Karpas-422 (cell line): ENCODE results near the gene EVPL. TPM values are rescaled to one million over a fixed set of nuclear protein-coding genes. Genes with fewer than 3 reads are reported as not detected.
"Not testable (repeated sequence)": the region's sequence is repeated elsewhere in the genome, so short reads cannot be mapped to it uniquely, and the experiment has no call there.

Experiments
- DNase-seq: peaks from one replicate; pipeline ENCODE4 v3.0.0-alpha.2; 2015
- H2AFZ ChIP-seq: fragments of 200-600 bp; sonication (generic); 2 replicates; pipeline ENCODE4 v1.6.1; 2014; ENCODE audit warnings: antibody characterized with exemption, low read length, mixed read lengths
- H3K27ac ChIP-seq: fragments of 200-600 bp; sonication (generic); 2 replicates; pipeline ENCODE4 v1.5.1; 2014; ENCODE audit warnings: mild to moderate bottlenecking, low read length, moderate library complexity
- H3K27me3 ChIP-seq: fragments of 200-600 bp; sonication (generic); 2 replicates; pipeline ENCODE4 v1.6.1; 2014; ENCODE audit warnings: low read length, mixed read lengths
- H3K36me3 ChIP-seq: fragments of 200-600 bp; sonication (generic); 2 replicates; pipeline ENCODE4 v1.6.1; 2014; ENCODE audit warnings: low read length, mixed read lengths; ENCODE audit not compliant: insufficient read depth
- H3K4me1 ChIP-seq: fragments of 200-600 bp; sonication (generic); 2 replicates; pipeline ENCODE4 v1.6.1; 2014; ENCODE audit warnings: mild to moderate bottlenecking, low read length, mixed read lengths
- H3K4me2 ChIP-seq: fragments of 200-600 bp; sonication (generic); 2 replicates; pipeline ENCODE4 v1.6.1; 2014; ENCODE audit warnings: low read length, low read depth, mild to moderate bottlenecking; ENCODE audit not compliant: poor library complexity, severe bottlenecking
- H3K4me3 ChIP-seq: fragments of 200-600 bp; sonication (generic); 2 replicates; pipeline ENCODE4 v1.5.1; 2014; ENCODE audit warnings: mild to moderate bottlenecking, antibody characterized with exemption, low read length, mixed read lengths
- H3K79me2 ChIP-seq: fragments of 200-600 bp; sonication (generic); 2 replicates; pipeline ENCODE4 v1.6.1; 2014; ENCODE audit warnings: mild to moderate bottlenecking, low read length, mixed read lengths
- H3K9ac ChIP-seq: fragments of 200-600 bp; sonication (generic); 2 replicates; pipeline ENCODE4 v1.6.0; 2014; ENCODE audit warnings: low read length
- H3K9me2 ChIP-seq: fragments of 200-600 bp; sonication (generic), shearing (Covaris generic); replicated peaks from 2 replicates; pipeline ENCODE4 v1.6.0; 2014; ENCODE audit warnings: mild to moderate bottlenecking, low read length, moderate library complexity; ENCODE audit not compliant: insufficient read depth
- H3K9me3 ChIP-seq: fragments of 300-700, 200-600 bp; sonication (generic); 2 replicates; pipeline ENCODE4 v1.6.1; 2014; ENCODE audit warnings: low read length, mixed read lengths
- H4K20me1 ChIP-seq: fragments of 200-600 bp; sonication (generic); 2 replicates; pipeline ENCODE4 v1.6.1; 2014; ENCODE audit warnings: mild to moderate bottlenecking, antibody characterized with exemption, low read length, low read depth; ENCODE audit not compliant: insufficient read depth
- total RNA-seq: library from RNA; depleted of rRNA; stranded (reverse); fragments of >200 nt; shearing (Covaris generic); gene quantifications from 2 replicates; pipeline ENCODE4 v1.2.3, GENCODE V29; 2014; ENCODE audit warnings: low replicate concordance

The EVPL gene
- total RNA-seq, 1 experiment from 2014 or later = 0.07 TPM

DNA sequence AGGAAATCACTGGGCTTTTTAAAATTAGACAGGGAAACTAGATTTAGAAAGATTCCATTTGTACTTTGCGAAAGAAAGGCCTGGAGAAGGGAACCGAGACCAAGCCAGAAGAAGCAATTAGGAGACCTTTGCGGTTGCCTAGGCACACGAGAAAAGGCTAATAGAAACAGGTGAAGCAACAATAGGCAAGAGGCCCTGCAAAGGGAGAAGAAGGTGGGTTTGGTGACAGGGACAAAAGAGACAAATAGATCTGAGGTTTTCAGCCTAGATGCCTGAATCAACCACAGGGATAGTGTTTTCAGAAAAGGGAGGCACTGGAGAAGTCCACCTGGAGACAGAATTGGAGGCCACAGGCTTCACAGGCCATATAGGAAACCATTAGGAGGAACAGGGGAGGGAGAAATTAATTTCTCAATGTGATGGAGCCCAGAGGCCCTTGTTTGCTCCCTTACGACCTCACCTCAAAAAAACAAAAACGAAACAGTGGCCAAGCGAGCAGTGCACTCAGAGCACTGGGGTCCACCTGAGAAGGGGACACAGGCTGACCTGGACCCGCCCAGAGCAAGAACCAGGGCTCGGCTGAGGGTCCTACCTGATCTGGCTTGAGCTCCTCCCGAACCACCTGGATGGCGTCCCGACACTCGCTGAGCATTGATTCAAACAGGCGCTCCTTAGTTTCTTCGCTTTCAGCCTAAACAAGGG is 22.9 kb upstream of the EVPL start:
- Histone ChIP-seq H3K27me3 (no peaks in the 10 kb centered on the region), H3K4me3 (no peak overlapping the region), H2AFZ (no peak overlapping the region), H4K20me1 (no peaks in the 10 kb centered on the region), H3K4me1 (peaks cover 10% of the 10 kb centered on the region), H3K9ac (no peak overlapping the region), H3K4me2 (no peak overlapping the region), H3K79me2 (no peaks in the 10 kb centered on the region), H3K27ac (no peak overlapping the region), H3K9me3 (no peaks in the 10 kb centered on the region), H3K9me2 (no peaks in the 10 kb centered on the region), H3K36me3 (peaks cover 9% of the 10 kb centered on the region; the same call in 1 of the 2 replicates)
- no peak for DNase-seq

DNA sequence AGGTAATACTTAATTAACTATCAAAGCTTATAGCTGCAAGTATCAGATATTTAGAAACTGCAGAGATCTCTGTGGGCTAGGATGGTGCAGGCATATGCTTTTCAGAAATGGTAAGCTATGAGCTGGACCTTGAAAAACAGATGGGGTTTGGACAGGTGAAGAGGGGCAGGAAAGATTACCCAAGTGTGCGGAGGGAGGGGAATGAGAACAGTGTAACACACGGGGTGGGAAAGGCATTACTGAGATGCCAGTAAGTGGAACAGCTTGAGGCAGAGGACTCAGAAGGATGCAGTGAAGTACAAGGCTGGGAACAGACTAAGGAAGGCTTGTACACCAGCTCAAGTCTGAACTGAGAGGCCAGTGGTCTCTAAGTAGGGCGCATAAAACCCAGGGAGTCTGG is 22.1 kb upstream of the EVPL start:
- Histone ChIP-seq H3K9ac (no peak overlapping the region), H3K4me2 (no peak overlapping the region), H3K9me2 (no peaks in the 10 kb centered on the region), H3K27ac (no peak overlapping the region), H3K9me3 (no peaks in the 10 kb centered on the region), H3K79me2 (no peaks in the 10 kb centered on the region), H3K27me3 (no peaks in the 10 kb centered on the region), H4K20me1 (no peaks in the 10 kb centered on the region), H3K4me3 (no peak overlapping the region), H3K36me3 (peaks cover 9% of the 10 kb centered on the region; the same call in 1 of the 2 replicates), H3K4me1 (peaks cover 10% of the 10 kb centered on the region), H2AFZ (no peak overlapping the region)
- DNase-seq = no peak

DNA sequence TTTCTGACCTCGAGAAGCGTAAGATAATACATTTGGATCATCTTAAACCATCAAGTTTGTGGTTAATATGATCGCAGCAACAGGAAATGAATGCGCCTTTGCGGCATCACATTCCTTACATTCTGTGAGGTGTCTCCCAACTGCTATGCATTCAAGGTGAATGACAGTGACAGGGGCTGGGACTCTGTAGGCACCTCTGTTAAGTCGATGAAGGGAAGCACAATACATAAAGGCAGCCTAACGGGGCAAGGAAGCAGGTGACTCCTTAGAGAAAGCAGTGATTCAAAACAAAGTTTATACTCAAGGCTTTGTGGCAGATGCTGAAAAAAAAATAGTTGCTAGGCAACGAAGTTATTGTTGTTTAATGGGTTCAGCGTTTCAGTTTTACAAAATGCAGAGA is 21.6 kb upstream of the EVPL start:
- H3K9me2 ChIP-seq = no peaks in the 10 kb centered on the region
- no peak overlapping the region for H3K27ac ChIP-seq
- H3K4me3 ChIP-seq = no peak overlapping the region
- no peak for DNase-seq
- no peaks in the 10 kb centered on the region for H4K20me1 ChIP-seq
- H2AFZ ChIP-seq = no peak overlapping the region
- H3K4me1 ChIP-seq = peaks cover 10% of the 10 kb centered on the region
- no peak overlapping the region for H3K9ac ChIP-seq
- no peaks in the 10 kb centered on the region for H3K27me3 ChIP-seq
- H3K36me3 ChIP-seq = peaks cover 9% of the 10 kb centered on the region; the same call in 1 of the 2 replicates
- no peak overlapping the region for H3K4me2 ChIP-seq
- no peaks in the 10 kb centered on the region for H3K9me3 ChIP-seq
- H3K79me2 ChIP-seq = no peaks in the 10 kb centered on the region

DNA sequence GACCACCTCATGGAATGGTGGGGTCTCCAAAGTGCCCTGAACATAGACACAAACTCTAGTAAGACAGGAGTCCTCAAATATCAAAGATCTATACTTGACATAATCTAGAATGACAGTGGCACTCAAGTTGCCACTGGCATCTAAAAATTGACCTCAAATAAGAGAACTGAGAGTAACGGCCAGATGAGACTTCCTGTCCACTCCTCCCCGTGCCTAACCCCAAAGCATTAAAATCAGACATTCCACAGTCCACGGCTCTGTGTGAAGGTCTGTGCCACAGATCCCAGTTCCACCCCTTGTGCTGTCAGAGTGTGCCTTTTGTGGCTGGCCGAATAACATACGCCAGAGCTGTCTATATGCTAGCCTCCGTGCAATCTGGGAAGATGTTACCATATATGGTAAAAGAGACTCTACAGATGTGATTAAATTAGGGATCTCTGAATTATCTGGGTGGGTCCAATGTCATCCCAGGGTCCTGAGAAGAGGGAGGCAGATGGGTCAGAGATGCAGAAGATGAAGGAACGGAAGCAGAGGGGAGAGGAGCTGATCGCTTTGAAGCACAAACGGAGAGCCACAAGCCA is 21.0 kb upstream of the EVPL start:
- Histone ChIP-seq H3K9me2 (no peaks in the 10 kb centered on the region), H3K9ac (no peak overlapping the region), H3K27ac (no peak overlapping the region), H3K4me1 (peaks cover 10% of the 10 kb centered on the region), H2AFZ (no peak overlapping the region), H3K4me2 (peak overlapping the region; percentile 15), H3K9me3 (no peaks in the 10 kb centered on the region), H3K79me2 (no peaks in the 10 kb centered on the region), H3K36me3 (peaks cover 9% of the 10 kb centered on the region; the same call in 1 of the 2 replicates), H3K4me3 (no peak overlapping the region), H4K20me1 (no peaks in the 10 kb centered on the region), H3K27me3 (no peaks in the 10 kb centered on the region)
- no peak for DNase-seq

DNA sequence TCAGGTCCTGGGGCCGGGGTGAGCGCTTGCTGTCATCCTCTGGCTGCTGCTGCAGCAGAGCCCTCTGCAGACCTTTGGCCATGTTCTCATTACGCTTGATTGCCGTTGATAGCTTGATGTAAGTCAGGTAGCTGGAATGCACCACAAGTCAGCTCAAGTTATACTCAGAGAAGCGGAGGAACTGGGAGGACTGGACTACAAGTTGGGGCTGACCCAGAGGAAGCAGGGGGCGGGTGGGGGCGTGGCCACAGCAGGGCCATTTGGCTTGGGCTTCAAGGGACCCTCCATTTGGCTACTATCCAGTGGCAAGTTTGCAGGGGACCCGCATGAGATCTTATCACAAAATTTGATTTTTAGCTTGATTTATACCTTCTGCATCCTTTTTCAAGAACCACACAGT is 19.0 kb upstream of the EVPL start:
- DNase-seq = no peak
- Histone ChIP-seq H3K27me3 (no peaks in the 10 kb centered on the region), H3K79me2 (no peaks in the 10 kb centered on the region), H3K27ac (no peak overlapping the region), H3K4me1 (peaks cover 10% of the 10 kb centered on the region), H3K9me2 (no peaks in the 10 kb centered on the region), H4K20me1 (no peaks in the 10 kb centered on the region), H3K9me3 (no peaks in the 10 kb centered on the region), H2AFZ (no peak overlapping the region), H3K9ac (no peak overlapping the region), H3K36me3 (peaks cover 9% of the 10 kb centered on the region; the same call in 1 of the 2 replicates), H3K4me2 (no peak overlapping the region), H3K4me3 (no peak overlapping the region)

DNA sequence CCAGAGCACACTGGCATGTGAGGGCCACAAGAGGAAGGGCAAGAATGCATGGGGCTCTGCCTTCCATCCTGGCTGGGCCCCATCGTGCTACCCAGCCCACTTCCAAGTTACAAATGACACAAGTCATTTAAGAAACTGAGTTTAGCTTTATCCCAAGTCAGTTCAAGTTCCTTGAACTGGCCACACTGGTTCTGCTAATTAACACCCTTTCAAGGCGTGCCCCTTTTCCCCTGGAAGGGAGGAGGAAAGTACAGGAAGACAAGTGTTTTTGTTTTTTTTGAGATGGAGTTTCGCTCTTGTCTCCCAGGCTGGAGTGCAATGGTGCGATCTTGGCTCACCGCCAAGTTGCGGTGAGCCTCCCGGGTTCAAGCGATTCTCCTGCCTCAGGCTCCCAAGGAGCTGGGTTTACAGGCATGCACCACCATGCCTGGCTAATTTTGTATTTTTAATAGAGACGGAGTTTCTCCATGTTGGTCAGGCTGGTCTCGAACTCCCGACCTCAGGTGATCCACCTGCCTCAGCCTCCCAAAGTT is 17.4 kb upstream of the EVPL start:
- H3K9me2 ChIP-seq, H3K4me2 ChIP-seq, H3K79me2 ChIP-seq: not testable (repeated sequence)

DNA sequence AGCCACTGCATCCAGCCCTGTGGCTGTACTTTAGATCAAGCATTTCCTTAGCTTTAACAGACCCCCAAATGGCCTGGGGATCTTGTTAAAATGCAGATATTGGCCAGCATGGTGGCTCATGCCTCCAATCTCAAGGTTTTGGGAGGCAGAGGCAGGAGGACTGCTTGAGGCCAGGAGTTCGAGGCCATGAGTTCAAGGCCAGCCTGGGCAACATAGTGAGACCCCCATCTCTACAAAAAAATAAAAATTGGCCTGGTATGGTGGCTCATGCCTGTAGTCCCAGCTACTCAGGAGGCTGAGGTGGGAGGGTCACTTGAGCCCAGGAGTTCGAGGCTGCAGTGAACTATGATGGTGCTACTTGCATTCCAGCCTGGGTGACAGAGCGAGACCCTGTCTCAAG is 15.8 kb upstream of the EVPL start:
- H3K79me2 ChIP-seq, H4K20me1 ChIP-seq, H3K4me3 ChIP-seq, DNase-seq, H3K9me2 ChIP-seq, H3K4me1 ChIP-seq, H3K27ac ChIP-seq, H2AFZ ChIP-seq, H3K9ac ChIP-seq, H3K9me3 ChIP-seq, H3K4me2 ChIP-seq, H3K36me3 ChIP-seq, H3K27me3 ChIP-seq: not testable (repeated sequence)

More for the DNA sequence above, 17.4 kb upstream of the EVPL start:
- H3K4me1 ChIP-seq, DNase-seq, H3K9ac ChIP-seq, H2AFZ ChIP-seq, H4K20me1 ChIP-seq, H3K9me3 ChIP-seq, H3K36me3 ChIP-seq, H3K27me3 ChIP-seq, H3K27ac ChIP-seq, H3K4me3 ChIP-seq: not testable (repeated sequence)

DNA sequence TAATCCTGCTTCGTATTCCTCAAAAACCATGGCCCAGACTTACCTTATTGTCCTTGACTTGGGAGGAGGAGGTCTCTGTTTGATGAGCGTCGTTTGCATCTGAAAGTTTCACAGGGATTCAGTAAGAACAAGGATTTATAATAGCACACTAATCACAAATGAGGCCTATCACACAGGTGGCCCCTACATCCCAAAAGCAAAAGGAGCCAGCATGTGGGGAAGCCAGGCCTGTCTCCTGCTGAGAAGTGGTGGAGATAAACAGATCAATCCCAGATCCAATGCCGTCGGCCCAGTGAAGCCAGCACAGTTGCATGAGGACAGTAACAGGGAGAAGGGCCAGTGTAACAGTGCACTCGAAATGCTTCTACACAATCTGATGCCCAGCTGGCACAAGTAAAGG is 13.3 kb upstream of the EVPL start:
- Histone ChIP-seq H4K20me1 (no peaks in the 10 kb centered on the region), H3K9me2 (no peaks in the 10 kb centered on the region)
- no peak for DNase-seq

More for the DNA sequence above, 13.3 kb upstream of the EVPL start:
- H3K9me3 ChIP-seq = no peaks in the 10 kb centered on the region
- H3K27me3 ChIP-seq = no peaks in the 10 kb centered on the region
- no peak overlapping the region for H2AFZ ChIP-seq
- H3K9ac ChIP-seq = no peak overlapping the region
- no peak overlapping the region for H3K4me2 ChIP-seq
- H3K4me3 ChIP-seq = no peak overlapping the region
- no peaks in the 10 kb centered on the region for H3K4me1 ChIP-seq
- no peaks in the 10 kb centered on the region; the same call in 1 of the 2 replicates for H3K36me3 ChIP-seq
- no peaks in the 10 kb centered on the region for H3K79me2 ChIP-seq
- H3K27ac ChIP-seq = no peak overlapping the region
